ENCODE results near the gene FOXP1.
A peak's percentile ranks its signal among the peaks of the same experiment; 100 is the strongest.

Gene FOXP1

DNA sequence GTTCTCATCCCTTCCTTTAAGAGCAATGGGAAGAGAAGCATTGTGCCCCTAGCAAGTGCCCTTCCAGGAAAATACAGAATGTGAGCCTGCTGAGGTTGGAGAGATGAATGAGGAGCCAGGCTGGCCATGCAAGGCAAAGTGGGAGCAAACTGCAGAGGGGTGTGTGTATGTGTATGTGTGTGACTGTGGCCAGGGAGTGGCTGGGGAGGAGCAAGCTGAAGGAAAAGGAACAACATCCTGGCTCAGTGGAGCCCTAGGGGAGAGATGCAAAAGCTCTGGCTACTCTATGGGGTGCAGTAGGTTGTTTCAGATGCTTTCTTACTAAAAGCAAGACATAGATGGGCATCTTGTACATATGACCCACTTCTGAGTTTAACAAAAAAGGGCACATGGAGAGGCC lies 20.6 kb downstream of the FOXP1 start:
- no peak for DNase-seq

GRCh38 chr3:71560665-71561064 lies 22.9 kb downstream of the FOXP1 start:
- DNase-seq, result no peak

GRCh38 chr3:71559578-71560162 lies 23.9 kb downstream of the FOXP1 start:
- no peak for DNase-seq

GRCh38 chr3:71559021-71559420 lies 24.5 kb downstream of the FOXP1 start:
- no peak for DNase-seq

GRCh38 chr3:71554649-71555048 lies 28.9 kb downstream of the FOXP1 start:
- no peak for DNase-seq

- peak; percentile 27 to 61 for DNase-seq
Measured at GRCh38 chr3:71551311-71551919, 32.1 kb downstream of the FOXP1 start.

DNA sequence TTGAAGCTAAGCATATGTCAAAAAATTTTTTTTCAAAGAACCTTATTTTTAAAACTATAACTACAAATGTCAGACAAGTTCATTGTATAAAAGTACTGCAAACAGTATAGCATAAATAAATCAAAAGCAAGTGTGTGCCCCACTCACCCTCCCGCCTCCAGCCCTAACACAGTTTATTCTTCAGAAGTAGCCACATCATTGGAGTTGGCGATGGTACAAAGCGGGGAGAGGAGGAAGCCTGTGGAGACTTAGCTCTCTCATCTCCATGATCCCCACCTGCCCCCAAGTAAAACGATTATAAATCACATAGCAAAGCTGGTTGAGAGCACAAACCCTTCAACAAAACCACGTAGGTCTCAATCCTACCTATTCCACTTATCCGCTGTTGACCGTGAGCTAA lies 33.6 kb downstream of the FOXP1 start:
- no peak for DNase-seq

DNA sequence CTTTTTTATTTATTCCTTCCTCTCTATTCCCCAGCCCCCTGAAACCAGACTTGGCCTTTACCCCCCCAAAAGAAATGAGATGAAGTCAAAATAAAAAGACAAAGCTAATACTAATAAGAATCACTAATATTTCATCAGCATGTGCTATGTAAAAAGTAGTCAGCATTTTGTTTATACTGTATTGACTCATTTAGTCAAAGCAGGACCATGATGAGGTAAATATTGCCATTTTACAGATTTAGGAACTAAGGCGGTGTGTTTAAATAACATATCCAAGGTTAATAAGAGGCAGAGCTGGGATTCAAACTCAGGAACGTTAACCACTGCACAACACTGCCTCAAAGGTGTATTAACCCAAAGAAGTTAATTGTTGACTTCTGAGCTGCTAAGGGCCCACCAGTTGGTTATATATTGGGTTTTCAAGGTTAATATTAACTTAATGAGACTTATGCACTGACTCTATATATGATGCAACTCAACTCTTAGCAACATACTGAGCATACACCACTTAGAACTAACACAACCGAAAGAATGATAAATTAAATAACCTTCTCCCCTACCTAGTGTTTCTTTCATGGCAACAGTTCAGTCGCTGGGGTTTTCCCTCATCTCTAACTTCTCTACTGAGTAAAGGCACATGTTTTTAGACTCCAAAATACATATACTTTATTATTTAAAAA lies 34.7 kb downstream of the FOXP1 start:
- DNase-seq, result no peak

DNA sequence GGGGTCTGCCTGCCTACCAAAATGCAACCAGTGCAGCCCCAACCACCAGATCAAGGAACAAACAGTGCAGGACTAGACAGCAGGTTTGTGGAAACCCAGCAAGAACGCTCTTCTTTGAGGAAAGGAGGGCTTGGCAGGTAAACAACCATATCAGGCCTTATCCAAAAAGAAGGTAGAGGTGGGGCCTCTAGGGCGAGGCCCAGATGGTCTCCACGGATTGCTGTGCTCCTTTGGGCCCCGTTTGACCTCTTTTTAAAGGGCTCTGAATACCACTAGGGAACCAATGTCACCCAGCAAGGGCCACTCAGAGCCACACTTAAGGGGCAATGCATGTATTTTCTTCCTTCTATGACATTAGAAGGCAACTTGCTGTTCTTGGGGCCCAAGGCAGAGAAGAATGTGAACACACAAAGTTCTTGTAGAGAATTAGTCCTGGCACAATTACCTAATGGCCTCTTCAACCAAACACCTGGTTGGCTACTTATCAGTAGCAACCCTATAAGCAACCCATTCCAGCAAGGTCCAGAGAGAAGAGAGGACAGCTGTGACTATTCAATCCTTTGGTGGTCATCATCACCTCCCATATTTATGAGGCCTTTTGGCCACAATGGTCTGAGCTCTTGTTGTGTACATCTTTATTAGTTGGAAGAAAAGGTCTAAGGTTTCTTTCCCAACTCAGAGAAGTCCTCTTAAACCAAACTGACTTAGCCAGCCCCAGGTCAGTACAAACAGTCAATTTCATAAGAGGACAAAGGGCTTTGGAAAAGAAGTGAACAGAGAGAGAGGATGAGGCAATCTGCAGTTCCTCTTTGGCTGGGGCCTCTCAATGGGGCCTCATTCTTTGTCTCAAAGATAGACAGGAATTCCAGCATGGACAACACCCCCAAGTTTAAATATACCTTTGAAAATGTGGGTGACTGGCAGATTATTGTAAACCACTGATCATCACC lies 36.0 kb downstream of the FOXP1 start:
- peak; percentile 98 for DNase-seq

- DNase-seq, result peak; percentile 79 to 84
Measured at GRCh38 chr3:71546821-71547220, 36.7 kb downstream of the FOXP1 start.

GRCh38 chr3:71545330-71545729 lies 38.2 kb downstream of the FOXP1 start:
- DNase-seq, result no peak

DNA sequence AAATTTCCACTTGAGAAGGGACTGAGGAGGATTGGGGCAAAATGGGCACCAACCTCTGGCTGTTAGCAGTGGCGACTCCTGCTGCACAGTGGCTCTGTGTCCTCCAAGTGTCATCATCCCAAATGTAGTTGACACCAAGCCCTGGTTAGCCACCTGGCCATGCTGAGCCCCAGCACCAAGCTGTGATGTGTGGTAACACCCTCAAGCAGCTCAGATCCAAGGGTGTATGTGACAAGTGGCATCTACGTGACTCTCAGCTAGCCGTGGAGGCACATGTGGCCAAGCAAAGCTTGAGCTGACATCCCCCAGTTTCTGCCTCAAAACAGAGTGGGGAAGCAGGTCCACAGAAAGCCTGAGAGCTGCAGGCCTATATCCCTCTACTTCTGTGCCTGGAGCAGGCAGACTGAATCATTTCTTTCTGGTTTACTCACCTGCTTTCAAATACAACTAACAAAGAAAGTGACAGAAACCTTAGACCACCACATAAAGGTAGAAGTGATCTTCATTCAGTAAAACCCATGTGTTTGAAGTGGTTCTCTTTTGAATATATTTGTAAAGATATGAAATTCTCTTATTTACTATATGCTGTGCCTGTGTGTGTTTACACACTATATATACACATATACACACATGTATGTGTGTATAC lies 40.0 kb downstream of the FOXP1 start:
- DNase-seq, result no peak

DNA sequence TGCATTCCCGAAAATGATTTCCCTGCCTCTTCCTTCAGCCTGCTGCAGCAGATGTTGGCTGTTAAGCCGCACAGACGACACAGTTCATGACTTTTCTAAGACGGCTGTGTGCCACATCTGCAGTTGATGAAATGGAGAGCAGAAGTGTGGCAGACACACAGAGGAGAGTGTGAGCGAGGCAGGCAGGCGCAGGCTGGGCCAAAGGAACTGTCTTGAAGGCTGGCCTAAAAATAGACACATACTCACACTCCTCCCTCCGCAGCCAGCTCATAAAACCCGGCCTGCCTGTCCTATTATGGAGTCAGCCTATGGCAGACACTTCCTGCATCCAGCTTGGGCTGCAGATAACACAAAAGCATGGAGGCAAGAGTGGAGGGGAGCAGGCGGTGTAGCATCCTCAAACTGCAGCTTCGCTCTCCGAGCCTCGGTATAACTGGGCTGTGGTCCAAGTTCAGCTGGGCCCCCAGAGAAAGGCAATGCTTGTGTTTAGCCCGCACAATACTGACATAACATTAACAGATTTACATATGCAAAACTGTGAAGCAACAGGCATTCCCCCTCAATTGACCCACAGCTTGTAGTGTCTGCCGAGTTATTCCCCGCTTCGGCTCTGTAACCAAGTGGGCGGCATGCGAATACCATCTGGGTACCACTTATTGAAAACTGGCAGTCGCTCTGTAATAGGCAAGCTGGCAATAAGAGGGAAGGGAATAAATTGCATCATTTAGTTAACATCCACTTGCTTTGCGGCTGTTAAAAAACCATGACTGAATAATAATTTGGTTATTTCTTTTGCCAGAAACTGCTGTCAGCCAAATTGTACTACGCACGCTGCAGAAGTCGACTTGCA lies 40.8 kb downstream of the FOXP1 start:
- DNase-seq, result peak; percentile 98

DNA sequence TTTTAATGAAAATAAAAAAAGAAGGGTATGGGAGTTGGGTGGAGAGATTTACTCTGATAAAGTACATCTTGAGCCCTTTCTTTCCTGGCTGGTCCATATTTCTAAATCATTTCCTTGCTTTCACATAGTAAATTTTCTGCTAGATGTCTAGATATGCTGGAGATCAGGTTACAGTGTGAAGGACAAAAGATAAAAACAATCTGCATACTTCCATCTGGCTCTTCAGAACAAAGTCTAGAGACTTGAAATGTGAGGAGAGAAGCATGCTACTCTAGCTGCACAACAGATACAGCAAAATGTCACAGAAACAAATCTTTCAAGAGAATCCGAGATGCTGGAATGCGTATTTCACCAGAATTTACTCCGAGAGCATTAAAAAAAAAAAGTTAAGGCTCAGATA lies 42.2 kb downstream of the FOXP1 start:
- no peak for DNase-seq

GRCh38 chr3:71537211-71537611 lies 46.3 kb downstream of the FOXP1 start:
- DNase-seq, result no peak

DNA sequence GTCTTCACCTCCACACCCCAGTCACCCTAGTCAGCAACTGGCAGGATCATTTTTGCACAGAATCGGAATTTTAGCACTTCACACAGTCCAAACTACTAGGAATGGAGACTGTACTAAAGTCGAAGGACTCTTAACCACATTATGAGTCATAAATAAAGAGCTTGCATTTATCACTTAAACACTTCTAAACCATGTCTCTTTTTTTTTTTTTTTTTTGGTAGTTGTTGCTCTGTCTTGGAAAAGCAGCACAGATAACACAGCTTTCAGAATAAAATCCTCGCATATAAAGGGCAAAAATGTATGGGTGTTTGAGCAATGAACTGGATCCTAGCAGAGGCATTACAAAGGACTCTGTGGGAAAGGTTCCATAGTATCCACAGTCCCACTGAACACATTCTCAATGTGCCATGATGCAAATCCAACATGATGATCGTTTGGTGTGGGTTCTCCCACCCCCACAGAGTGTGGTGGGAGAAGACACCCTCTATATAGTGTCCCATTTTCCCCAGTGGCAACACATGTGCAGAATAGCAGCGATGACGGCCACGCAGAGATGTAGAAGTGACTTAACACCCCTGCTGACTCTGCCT lies 47.1 kb downstream of the FOXP1 start:
- DNase-seq, result no peak

- no peak for DNase-seq
Measured at GRCh38 chr3:71533588-71533987, 49.9 kb downstream of the FOXP1 start.

DNA sequence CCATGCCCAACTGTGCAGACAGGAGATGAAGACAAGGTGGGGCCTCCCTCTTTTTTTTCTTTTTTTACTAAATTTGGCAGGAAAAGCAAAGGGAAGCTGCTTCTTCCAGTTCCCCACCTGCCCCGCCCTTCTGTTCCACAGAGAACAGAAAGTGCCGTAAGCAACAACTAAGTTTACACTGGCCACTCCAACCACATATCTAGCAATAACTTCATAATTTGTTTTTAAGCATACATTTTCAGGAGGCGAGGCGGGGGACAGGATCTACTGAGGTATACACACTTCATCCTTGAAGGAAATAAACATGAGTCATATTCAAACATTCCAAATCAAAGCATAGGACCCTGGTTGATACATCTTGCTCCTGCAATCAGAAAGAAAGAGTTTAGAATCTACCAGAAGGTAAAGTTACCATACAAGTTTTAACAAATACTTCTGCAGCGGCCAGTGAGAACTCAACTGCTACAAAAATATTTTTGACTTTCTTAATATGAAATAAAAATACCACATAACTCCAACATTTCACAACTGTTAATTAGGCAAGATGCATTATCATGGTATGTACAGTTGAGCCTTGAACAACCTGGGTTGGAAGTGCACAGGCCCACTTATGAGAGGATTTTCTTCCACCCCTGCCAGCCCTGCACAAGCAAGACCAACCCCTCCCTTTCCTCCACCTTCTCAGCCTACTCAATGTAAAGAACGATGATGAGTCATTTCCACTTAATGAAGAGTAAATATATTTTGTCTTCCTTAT lies 50.7 kb downstream of the FOXP1 start:
- peak; percentile 16 to 26 for DNase-seq

GRCh38 chr3:71530903-71531530 lies 52.5 kb downstream of the FOXP1 start:
- DNase-seq, result no peak

GRCh38 chr3:71528816-71529215 lies 54.7 kb downstream of the FOXP1 start:
- DNase-seq, result no peak
